GM12892 (cell line): Measurements from ENCODE around the gene RPS15.

ENCODE experiments used
- POLR2A ChIP-seq: IDR thresholded peaks from 2 replicates; pipeline ENCODE4 v1.6.1; 2011; ENCODE audit warnings: low read depth, low read length, control low read depth
- TAF1 ChIP-seq: IDR thresholded peaks from 2 replicates; pipeline ENCODE4 v1.6.1; 2011; ENCODE audit warnings: low read depth, mild to moderate bottlenecking, control low read depth, low read length, borderline replicate concordance

DNA sequence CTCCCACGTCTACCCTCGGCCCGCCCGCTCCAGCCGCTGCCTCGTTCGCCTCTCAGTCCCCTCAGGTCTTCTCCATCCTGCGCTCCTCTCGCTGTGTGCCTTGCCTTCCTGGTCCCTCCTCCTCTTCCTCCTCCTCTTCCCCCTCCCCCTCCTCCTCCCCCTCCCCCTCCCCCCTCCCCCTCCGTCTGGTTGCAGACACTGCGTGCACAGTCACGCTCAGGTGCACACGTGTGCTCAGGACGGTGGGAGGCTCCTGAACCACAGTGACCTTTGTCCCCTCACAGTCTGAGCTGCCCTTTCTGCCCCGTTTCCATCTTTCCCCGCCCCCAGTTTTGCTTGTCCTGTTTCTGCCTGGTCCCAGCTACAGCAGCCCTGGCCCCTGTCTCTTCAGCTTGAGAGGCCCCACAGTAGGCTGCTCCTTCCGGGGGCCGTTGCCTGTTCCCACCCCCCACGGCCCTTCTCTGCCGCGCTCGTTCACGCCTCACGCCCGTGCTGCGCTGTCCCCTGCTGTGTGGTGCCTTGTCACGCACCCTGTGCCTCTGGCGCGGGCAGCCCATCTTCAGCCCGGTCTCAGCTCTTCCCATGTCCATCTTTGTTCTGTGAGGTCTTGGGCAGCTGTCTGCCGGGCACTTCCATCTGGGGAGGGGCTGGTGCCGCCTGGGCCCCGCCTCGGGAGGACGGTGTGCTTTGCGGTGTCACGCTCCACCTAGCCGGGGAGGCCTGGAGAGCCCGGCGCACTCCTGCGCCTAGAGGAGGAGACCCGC, 13.8 kb upstream of the RPS15 start:
- TF ChIP-seq POLR2A (no peak), TAF1 (no peak)
